ENCODE results near the gene IRAG1. TPM values are rescaled to one million over a fixed set of nuclear protein-coding genes. Genes with fewer than 3 reads are reported as not detected.

Gene IRAG1
- total and polyA plus RNA-seq, 2 of the 13 experiments (the other 11 are each of a cell fraction or from before 2014, with no cell fraction given): 0.13 to 0.20 TPM

GRCh38 chr11:10650166-10650565, 43.4 kb downstream of the IRAG1 start:
- ATAC-seq (no peak), DNase-seq (ENCODE audit: low spot score) (no peak), FAIRE-seq (no peak)
- Histone ChIP-seq H3K79me2 (ENCODE audit: insufficient read depth, low read length) (no peaks in the 10 kb centered on the region), H2AFZ (ENCODE audit: low read length) (no peak overlapping the region), H3K36me3 (replicated peaks in 1 of 2; ENCODE audit: control insufficient read depth in 1 of 2, insufficient read depth in 2 of 2, low read length in 2 of 2) (no peaks in the 10 kb centered on the region), H3K9me3 (ENCODE audit: low read length) (no peaks in the 10 kb centered on the region), H3K27me3 (ENCODE audit: control insufficient read depth in 1 of 2, insufficient read depth in 2 of 2, low read length in 2 of 2) (peaks cover 2 to 10% of the 10 kb centered on the region in 2 experiments; a peak in 3 of 5 replicates), H3K4me1 (ENCODE audit: insufficient read depth, low read length) (no peaks in the 10 kb centered on the region), H3K4me3 (replicated peaks in 1 of 3; ENCODE audit: insufficient read depth in 1 of 3, low read depth in 2 of 3, low read length in 3 of 3) (no peak overlapping the region), H3K27ac (ENCODE audit: extremely low read length, insufficient read depth, low read length) (no peak overlapping the region), H3K4me2 (ENCODE audit: low read depth, low read length) (no peak overlapping the region), H4K20me1 (ENCODE audit: insufficient read depth, low read length) (no peaks in the 10 kb centered on the region), H3K9ac (ENCODE audit: insufficient read depth, low read depth, low read length) (no peak overlapping the region)
- TF ChIP-seq SNRNP70 (IDR thresholded peaks at IDR 0.05; ENCODE audit: low read depth, low read length): no peak
- no peak for TF ChIP-seq THAP11 (CRISPR knock-in tag; IDR thresholded peaks at IDR 0.05)
- no peak for TF ChIP-seq NFE2 (CRISPR knock-in tag; IDR thresholded peaks at IDR 0.05)
- TF ChIP-seq ZBTB2 (CRISPR knock-in tag; IDR thresholded peaks at IDR 0.05; ENCODE audit: low read depth): no peak
- TF ChIP-seq BCL3 (CRISPR knock-in tag; IDR thresholded peaks at IDR 0.05): no peak
- TF ChIP-seq AHDC1 (CRISPR knock-in tag; IDR thresholded peaks at IDR 0.05; ENCODE audit: borderline replicate concordance): no peak
- TF ChIP-seq HNF4G (IDR thresholded peaks at IDR 0.05; ENCODE audit: borderline replicate concordance, low read depth, low read length): no peak
- no peak for TF ChIP-seq HNF4G (CRISPR knock-in tag; IDR thresholded peaks at IDR 0.05; ENCODE audit: borderline replicate concordance, low read depth)
- intact Hi-C loops (cut with micrococcal nuclease; ENCODE audit: unreplicated experiment) (loop anchor here (10.0 kb wide), 1 partner anchor 85 kb away; no protein-coding TSS in a partner anchor), in situ Hi-C loops (cut with HindIII; ENCODE audit: extremely low pct_ligation_motif_present, low pct_unique_long_range_greater_than_20kb) (no loop called here)
- ChIA-PET CTCF (ENCODE audit: low intra/inter-chr PET ratio, low total read pairs) (no interaction called here), POLR2A (no interaction called here)
- 0% methylated on average over 1 of the region's 1 CpG for WGBS (ENCODE audit: low lambda C conversion rate)
- no TSS peak for BruUV-seq (replicated peaks)
